Uterus (tissue), 2 donors: ENCODE measurements around the gene PID1.

Source experiments
- CTCF ChIP-seq, 4 experiments: fragments of 200-600 bp in 2 of 4; fragments of 450-650 bp in 2 of 4; sonication (generic) in 2 of 4; IDR thresholded peaks; one replicate each; pipeline ENCODE4 v1.5.1; 2016 to 2019; ENCODE audit warnings: antibody characterized with exemption in 4 of 4, mild to moderate bottlenecking in 2 of 4, moderate library complexity in 1 of 4
- POLR2A ChIP-seq, 2 donors: fragments of 450-650 bp; IDR thresholded peaks; one replicate each; pipeline ENCODE4 v1.6.1; 2016; ENCODE audit warnings: antibody characterized with exemption in 2 of 2, mild to moderate bottlenecking in 1 of 2, moderate library complexity in 1 of 2

- TF ChIP-seq CTCF (IDR thresholded peaks at IDR 0.05) (peak; percentile 64 to 77 (median 70)), POLR2A (IDR thresholded peaks at IDR 0.05) (no peak)
Observed at GRCh38 chr2:229273723-229274338, 2.7 kb upstream of the PID1 start.
